Fibroblast of skin of abdomen (primary cell): ENCODE results near the gene KCNH1.
"Not testable (repeated sequence)": the region's sequence is repeated elsewhere in the genome, so short reads cannot be mapped to it uniquely, and the experiment has no call there.

Experiments used
- DNase-seq: peaks from one replicate; pipeline ENCODE4 v3.0.0-alpha.2; 2013

KCNH1 gene

GRCh38 chr1:210995931-210996330 is 138.0 kb downstream of the KCNH1 start:
- not testable (repeated sequence) for DNase-seq

- DNase-seq: no peak
Measured at GRCh38 chr1:210992837-210993236, 141.1 kb downstream of the KCNH1 start.

- DNase-seq: no peak
Measured at GRCh38 chr1:210989905-210990304, 144.0 kb downstream of the KCNH1 start.

- DNase-seq: peak; percentile 1
Measured at GRCh38 chr1:210981490-210981889, 152.5 kb downstream of the KCNH1 start.

- no peak for DNase-seq
Measured at GRCh38 chr1:210980082-210980481, 153.9 kb downstream of the KCNH1 start.

GRCh38 chr1:210978974-210979354 is 155.0 kb downstream of the KCNH1 start:
- no peak for DNase-seq

- no peak for DNase-seq
Measured at GRCh38 chr1:210978316-210978973, 155.5 kb downstream of the KCNH1 start.

- no peak for DNase-seq
Measured at GRCh38 chr1:210951279-210951678, 182.7 kb downstream of the KCNH1 start.

- DNase-seq: peak; percentile 6
Measured at GRCh38 chr1:210949940-210950546, 183.9 kb downstream of the KCNH1 start.

- DNase-seq: no peak
Measured at GRCh38 chr1:210949489-210949888, 184.5 kb downstream of the KCNH1 start.

GRCh38 chr1:210949039-210949438 is 184.9 kb downstream of the KCNH1 start:
- no peak for DNase-seq

- no peak for DNase-seq
Measured at GRCh38 chr1:210944252-210944651, 189.7 kb downstream of the KCNH1 start.

- no peak for DNase-seq
Measured at GRCh38 chr1:210942513-210942912, 191.4 kb downstream of the KCNH1 start.

GRCh38 chr1:210940081-210940617 is 193.8 kb downstream of the KCNH1 start:
- DNase-seq: no peak

GRCh38 chr1:210938416-210938925 is 195.5 kb downstream of the KCNH1 start:
- peak; percentile 13 for DNase-seq

- no peak for DNase-seq
Measured at GRCh38 chr1:210937846-210938245, 196.1 kb downstream of the KCNH1 start.

- DNase-seq: no peak
Measured at GRCh38 chr1:210935905-210936304, 198.0 kb downstream of the KCNH1 start.

- DNase-seq: no peak
Measured at GRCh38 chr1:210932104-210932503, 201.8 kb downstream of the KCNH1 start.

GRCh38 chr1:210922666-210923065 is 211.3 kb downstream of the KCNH1 start:
- no peak for DNase-seq

GRCh38 chr1:210920716-210921694 is 212.9 kb downstream of the KCNH1 start:
- DNase-seq: no peak

- no peak for DNase-seq
Measured at GRCh38 chr1:210920258-210920657, 213.7 kb downstream of the KCNH1 start.

- no peak for DNase-seq
Measured at GRCh38 chr1:210918893-210919292, 215.1 kb downstream of the KCNH1 start.
